Suppressor macrophage (primary cell): Measurements from ENCODE around the gene ZCCHC7.
"Not testable (repeated sequence)": the region's sequence is repeated elsewhere in the genome, so short reads cannot be mapped to it uniquely, and the experiment has no call there.

Source experiments
- DNase-seq, 4 experiments: peaks; one replicate each; pipeline ENCODE4 v3.0.0-alpha.2; 2020 to 2022
- total RNA-seq, 17 experiments: gene quantifications; one replicate each; lab custom pipeline; 2026; ENCODE audit warnings: mixed read lengths in 6 of 17, inconsistent platforms in 3 of 17; lab: John Stamatoyannopoulos, UW

The ZCCHC7 gene
- 10.5 to 26.2 (median 18.2) reads per million in 17 experiments for total RNA-seq

DNA sequence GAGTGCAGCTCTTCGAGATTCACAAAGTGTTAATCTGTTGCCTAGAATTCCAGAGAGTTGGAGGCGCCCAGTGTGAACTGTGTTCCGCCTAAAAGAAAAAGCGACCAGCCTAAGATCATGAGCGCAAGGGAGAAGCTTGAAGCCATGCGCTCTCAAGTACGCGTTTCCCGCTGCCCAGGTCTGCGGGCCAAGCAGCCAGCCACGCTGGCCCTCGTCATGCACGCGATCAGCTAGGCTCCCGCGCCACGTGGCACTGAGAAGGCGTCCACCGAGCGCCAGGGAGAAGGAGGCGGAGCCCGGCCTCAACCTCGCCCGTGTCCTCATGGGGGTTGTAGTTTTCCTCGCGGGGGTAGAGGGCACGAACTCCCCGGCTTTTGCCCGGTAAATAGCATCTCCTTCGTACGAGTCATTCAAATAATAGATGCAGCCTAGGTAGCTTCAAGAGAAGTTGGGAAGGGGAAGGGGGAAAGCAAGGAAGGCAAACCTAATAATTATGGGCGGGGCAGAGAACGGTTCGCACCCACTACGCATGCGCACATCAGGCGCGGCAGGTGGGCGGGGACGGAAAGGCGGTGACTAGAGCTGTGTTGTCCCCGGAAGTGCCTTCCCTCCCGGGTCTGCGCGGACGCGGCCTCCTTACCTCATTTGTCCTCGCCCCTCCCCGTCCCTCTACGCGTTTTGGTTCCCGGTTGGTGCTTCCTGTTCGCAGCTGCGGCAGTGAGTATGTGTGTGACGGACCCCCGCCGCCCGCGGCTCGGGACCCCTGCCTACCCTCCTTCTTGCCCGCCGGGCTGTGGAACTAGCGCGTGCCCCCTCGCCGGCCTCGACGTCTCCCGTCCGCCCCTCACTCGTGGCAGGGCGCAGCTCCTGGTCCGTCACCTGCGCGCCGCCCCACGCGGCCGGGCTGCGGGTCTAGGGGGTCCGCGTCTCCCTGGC, at the start of gene ZCCHC7:
TSS of gene ZCCHC7 (plus strand) at position 668 of the 936 bp plus-strand sequence.
- DNase-seq, result peak; percentile 97 to 98 (median 98)

DNA sequence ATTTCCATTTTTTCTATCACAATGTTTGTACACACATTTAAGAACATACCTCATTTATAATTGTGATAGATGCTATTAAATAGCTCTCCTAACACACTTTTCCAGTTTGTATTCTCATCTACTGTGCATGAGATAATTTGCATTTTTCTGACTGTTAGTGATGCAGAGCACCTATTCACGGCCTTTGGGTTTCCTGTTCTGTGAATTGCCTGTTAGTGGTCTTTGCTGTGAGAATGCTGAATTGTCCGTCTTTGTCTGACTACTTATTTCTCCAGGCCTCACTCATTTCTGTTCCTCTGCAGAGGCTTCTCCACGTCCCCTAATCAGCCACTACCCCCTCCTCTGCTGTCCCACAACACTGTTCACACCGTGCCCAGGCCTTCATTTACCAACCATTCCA, 45.6 kb upstream of the ZCCHC7 start:
- DNase-seq, result not testable (repeated sequence)

- DNase-seq, result peak; percentile 96 to 98 (median 97)
Observed at GRCh38 chr9:37079370-37080164, 40.8 kb upstream of the ZCCHC7 start.

DNA sequence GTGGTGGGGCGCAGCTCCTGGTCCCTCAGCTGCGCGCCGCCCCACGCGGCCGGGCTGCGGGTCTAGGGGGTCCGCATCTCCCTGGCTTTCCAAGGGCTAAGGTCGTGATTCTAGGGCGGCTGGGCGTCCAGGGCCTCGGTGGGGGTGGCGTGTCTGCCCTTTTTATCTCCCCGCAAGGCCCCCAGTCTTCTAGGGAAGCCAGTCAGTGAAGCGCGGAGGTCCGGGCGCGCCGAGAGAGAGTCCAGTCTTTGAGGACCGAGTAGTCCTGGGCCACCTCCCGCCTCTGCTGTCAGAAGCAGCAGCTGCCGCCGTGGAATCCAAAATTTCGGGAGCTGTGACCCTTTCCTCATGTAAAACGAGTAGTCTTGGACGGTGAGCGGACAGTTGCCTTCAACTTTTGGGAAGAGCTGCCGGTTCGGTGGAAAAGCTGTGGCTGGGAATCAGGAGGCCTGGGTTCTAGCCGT, 40.2 kb upstream of the ZCCHC7 start:
- DNase-seq, result peak; percentile 37 to 69 (median 47)

DNA sequence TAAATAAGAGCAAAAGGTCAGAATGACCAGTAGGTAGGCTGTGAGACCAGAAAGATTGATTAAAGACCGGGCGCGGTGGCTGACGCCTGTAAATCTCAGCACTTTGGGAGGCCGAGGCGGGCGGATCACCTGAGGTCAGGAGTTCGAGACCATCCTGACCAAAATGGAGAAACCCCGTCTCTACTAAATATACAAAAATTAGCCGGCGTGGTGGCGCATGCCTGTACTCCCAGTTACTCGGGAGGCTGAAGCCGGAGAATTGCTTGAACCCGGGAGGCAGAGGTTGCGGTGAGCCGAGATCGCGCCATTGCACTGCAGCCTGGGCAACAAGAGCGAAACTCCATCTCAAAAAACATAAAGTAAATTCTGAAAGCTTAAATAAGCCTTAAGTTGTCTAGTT, 38.9 kb upstream of the ZCCHC7 start:
- not testable (repeated sequence) for DNase-seq

DNA sequence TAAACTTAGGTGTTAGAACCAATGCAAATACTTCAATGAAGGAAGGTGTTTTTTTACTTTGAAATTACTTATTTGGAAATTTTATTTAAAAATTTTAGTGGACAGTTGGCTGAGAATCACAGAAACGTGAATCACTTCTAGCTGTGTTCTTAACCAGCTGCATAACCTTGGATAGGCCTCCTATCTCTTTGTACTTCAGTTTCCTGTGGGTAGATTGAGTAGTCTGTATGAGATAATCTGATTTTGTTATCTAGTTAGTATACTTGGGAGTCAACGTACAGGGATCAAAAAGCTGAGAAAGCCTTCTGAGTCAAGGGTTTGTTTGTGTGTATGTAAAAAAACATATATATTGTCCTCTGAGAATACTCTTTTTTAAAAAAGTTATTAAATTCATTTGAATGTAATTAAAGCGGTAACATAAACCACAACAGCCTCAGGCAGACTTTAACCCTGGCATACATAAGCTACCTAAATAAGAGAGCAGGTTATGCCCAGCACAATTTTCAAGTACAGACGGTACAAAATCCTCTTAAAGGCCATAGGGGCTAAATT, 38.1 kb upstream of the ZCCHC7 start:
- DNase-seq, result no peak

DNA sequence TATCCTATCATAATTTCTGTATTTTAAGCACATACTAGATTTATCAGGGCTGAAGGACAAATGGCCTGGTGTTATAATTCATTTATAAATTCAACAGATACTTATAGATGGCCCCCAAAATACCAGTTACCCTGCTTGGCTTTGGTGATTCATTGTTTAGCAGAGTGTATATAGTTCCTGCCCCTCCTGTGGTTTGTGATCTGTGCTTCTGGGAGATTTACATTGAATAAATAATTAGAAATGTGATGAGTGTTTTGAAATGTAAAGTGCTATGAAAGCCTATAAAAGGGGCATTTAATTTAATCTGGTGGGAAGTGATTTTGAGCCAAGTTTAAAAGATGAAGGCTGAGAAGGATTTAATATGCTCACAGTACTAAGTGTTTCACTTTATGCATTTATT, 36.7 kb upstream of the ZCCHC7 start:
- DNase-seq, result no peak

DNA sequence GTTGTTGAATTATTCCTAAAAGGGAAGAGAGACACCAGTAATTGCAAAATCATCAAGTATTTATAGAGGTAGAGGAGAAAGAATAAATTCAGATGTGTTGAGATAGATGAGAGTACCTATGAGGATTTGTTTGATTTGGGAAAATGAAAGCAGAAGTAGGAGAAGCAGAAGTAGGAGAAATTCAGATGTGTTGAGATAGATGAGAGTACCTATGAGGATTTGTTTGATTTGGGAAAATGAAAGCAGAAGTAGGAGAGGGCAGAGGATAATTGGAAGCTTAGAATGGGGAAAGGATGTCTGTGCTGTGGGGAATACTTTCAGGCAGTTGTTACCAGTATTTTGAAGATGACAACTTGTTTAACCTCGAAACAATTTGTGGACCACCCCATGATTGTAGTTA, 35.1 kb upstream of the ZCCHC7 start:
- DNase-seq, result no peak

DNA sequence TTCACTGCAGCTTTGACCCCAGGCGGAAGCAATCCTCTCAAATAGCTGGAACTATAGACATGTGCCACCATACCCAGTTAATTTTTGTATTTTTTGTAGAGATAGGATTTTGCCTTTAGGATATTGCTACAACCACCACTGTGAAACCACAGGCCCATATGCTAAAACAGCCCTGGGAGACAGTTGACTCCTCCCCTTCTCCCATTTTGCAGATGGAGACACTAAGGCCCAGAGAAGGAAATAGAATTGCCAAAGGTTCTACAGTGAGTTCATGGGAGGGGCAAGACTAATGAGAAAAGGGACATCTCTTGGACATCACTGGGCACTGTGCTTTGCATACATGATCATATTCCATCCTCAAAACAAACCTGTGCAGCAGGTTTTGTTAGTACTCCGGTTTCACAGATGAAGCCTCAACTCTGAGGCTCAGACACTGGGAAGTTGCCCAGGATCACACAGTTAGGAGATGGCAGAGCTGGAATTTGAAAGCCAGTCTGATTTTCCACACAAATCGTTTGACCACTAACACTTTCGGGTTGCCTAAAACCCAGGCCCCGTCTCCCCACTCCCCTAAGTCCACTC, 27.6 kb upstream of the ZCCHC7 start:
- DNase-seq, result not testable (repeated sequence)

- DNase-seq, result no peak
Observed at GRCh38 chr9:37094751-37095150, 25.6 kb upstream of the ZCCHC7 start.

- DNase-seq, result no peak
Observed at GRCh38 chr9:37096628-37097027, 23.7 kb upstream of the ZCCHC7 start.

GRCh38 chr9:37097294-37097693, 23.1 kb upstream of the ZCCHC7 start:
- DNase-seq, result no peak

DNA sequence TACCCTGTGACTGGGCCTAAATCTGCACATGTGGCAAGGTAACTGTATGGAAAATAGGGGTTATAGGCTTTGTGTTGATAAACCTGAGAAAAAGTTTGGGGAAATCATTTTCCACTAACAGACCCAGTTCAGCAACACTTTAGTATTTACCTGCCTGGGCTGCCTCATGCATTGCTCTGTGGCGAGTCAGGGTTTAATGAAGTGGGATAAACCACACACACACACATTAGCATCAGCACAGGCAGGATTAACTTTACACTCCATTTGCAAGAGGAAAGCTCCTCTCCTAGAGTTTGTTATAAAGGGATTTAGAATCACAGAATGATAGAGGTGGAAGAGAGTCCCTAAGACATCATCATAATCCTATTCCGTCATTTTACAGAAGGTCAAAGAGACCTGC, 20.0 kb upstream of the ZCCHC7 start:
- DNase-seq, result no peak

DNA sequence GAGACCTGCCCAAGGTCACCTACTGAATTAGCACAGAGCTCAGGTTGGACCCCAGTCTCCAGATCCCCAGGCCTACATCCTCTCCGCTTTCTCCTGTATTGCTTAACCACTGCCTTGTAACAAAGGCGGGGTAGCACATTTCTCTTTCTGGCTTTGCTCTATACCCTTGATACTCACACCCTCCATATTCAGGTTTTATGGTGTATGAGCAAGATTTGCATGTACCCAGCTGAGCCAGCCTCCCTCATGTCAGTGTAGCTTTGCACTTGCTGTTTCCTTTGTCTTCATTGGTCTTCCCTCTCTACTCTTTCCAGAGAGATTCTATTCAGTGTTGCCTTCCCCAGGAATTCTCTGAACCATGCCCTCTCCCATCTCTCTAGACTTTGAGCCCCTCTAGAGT, 19.6 kb upstream of the ZCCHC7 start:
- no peak for DNase-seq

GRCh38 chr9:37102486-37102885, 17.9 kb upstream of the ZCCHC7 start:
- no peak for DNase-seq

- DNase-seq, result peak in 3 of 4 experiments; percentile 16 to 22 (median 19)
Observed at GRCh38 chr9:37104183-37104889, 16.0 kb upstream of the ZCCHC7 start.

GRCh38 chr9:37105234-37105633, 15.1 kb upstream of the ZCCHC7 start:
- DNase-seq, result no peak

DNA sequence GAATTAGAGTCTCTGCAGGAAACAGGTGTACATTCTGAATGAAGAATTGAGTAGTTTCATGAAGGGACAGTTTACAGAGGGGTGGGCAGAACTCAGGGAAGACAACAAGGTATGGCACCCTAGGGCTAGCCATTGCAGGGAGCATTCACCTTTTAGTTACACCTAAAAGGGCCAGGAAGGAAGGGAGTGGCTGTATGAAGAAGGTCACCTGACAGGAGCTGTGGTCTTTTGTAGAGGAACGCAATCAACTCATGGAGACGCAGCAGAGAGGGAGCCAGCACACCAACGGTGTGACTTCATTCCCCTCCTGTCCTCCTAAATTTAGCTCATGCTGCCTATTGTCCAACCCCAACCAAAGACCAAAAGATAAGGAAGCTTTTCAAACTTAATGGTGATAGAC, 12.7 kb upstream of the ZCCHC7 start:
- no peak for DNase-seq

DNA sequence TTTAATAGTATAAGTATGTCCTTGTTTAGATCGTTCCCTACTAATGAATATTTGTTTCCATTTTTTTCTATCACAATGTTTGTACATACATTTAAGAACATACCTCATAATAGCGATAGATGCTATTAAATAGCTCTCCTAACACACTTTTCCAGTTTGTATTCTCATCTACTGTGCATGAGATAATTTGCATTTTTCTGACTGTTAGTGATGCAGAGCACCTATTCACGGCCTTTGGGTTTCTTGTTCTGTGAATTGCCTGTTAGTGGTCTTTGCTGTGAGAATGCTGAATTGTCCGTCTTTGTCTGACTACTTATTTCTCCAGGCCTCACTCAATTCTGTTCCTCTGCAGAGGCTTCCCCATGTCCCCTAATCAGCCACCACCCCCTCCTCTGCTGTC, 5.9 kb upstream of the ZCCHC7 start:
- not testable (repeated sequence) for DNase-seq

GRCh38 chr9:37117956-37118355, 2.4 kb upstream of the ZCCHC7 start:
- no peak for DNase-seq

DNA sequence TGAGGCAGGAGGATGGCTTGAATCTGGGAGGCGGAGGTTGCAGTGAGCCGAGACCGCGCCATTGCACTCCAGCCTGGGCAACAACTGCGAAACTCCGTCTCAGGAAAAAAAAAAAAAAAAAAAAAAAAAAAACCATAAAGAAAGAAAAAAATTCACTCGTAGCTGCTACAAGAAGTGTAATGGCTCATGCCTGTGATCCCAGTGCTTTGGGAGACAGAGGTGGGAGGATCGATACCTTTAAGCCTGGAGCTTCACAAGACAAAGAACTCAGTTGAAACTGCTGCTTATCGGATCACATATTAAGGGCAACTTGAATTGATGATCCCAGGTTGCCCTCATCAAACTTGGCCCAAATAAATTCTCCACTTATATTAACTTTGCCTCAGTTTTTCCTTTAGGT, 1.0 kb upstream of the ZCCHC7 start:
- DNase-seq, result no peak

DNA sequence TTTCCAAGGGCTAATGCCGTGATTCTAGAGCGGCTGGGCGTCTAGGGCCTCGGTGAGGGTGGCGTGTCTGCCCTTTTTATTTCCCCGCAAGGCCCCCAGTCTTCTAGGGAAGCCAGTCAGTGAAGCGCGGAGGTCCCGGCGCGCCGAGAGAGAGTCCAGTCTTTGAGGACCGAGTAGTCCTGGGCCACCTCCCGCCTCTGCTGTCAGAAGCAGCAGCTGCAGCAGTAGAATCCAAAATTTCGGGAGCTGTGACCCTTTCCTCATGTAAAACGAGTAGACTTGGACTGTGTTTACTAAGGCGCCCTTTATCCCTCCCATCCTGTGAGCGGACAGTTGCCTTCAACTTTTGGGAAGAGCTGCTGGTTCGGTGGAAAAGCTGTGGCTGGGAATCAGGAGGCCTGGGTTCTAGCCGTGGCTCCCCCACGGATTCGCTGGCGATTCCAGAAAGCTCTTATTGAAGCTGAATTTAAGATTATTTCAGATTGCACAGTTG, 515 bp downstream of the ZCCHC7 start:
- DNase-seq, result peak; percentile 49 to 71 (median 53)
